GM19035 (cell line): ENCODE measurements around the gene OR1J4.
"Not testable (repeated sequence)": the region's sequence is repeated elsewhere in the genome, so short reads cannot be mapped to it uniquely, and the experiment has no call there.

Experiments used
- ATAC-seq: cut with Tn5 transposase; IDR thresholded peaks from one replicate; pipeline ENCODE4 v1.9.1; 2021; ENCODE audit not compliant: unreplicated experiment

OR1J4 gene

GRCh38 chr9:122518841-122519240, at the start of gene OR1J4:
Gene OR1J4, plus strand, starts transcription at chr9:122519141. Its CDS starts 0 bp downstream, at chr9:122519141.
- no peak for ATAC-seq

- ATAC-seq, result no peak
Observed at GRCh38 chr9:122474561-122474960, 44.4 kb upstream of the OR1J4 start.

- no peak for ATAC-seq
Observed at GRCh38 chr9:122475717-122476116, 43.2 kb upstream of the OR1J4 start.

- ATAC-seq, result no peak
Observed at GRCh38 chr9:122477346-122477745, 41.6 kb upstream of the OR1J4 start.

- no peak for ATAC-seq
Observed at GRCh38 chr9:122477826-122478225, 41.1 kb upstream of the OR1J4 start, which contains the start of gene OR1J1. Gene OR1J1, minus strand, starts transcription at chr9:122477926. Its CDS starts 0 bp downstream, at chr9:122477926.

- no peak for ATAC-seq
Observed at GRCh38 chr9:122479062-122479461, 39.9 kb upstream of the OR1J4 start.

- ATAC-seq, result no peak
Observed at GRCh38 chr9:122498883-122499288, 20.1 kb upstream of the OR1J4 start.

- no peak for ATAC-seq
Observed at GRCh38 chr9:122506964-122507363, 12.0 kb upstream of the OR1J4 start.

- ATAC-seq, result no peak
Observed at GRCh38 chr9:122510502-122510901, 8.4 kb upstream of the OR1J4 start, which contains the start of gene OR1J2. Gene OR1J2, plus strand, starts transcription at chr9:122510802. Its CDS starts 0 bp downstream, at chr9:122510802.

GRCh38 chr9:122518226-122518625, 715 bp upstream of the OR1J4 start:
- no peak for ATAC-seq

- no peak for ATAC-seq
Observed at GRCh38 chr9:122519376-122519775, 435 bp downstream of the OR1J4 start.

- no peak for ATAC-seq
Observed at GRCh38 chr9:122526602-122527001, 7.7 kb downstream of the OR1J4 start.

GRCh38 chr9:122527193-122527592, 8.3 kb downstream of the OR1J4 start, which contains the start of gene OR1N1:
Gene OR1N1, minus strand, starts transcription at chr9:122527293. Its CDS starts 0 bp downstream, at chr9:122527293.
- no peak for ATAC-seq

GRCh38 chr9:122531157-122531556, 12.2 kb downstream of the OR1J4 start:
- not testable (repeated sequence) for ATAC-seq

- ATAC-seq, result no peak
Observed at GRCh38 chr9:122536134-122536533, 17.2 kb downstream of the OR1J4 start.

GRCh38 chr9:122537066-122537465, 18.1 kb downstream of the OR1J4 start:
- ATAC-seq, result not testable (repeated sequence)

- ATAC-seq, result no peak
Observed at GRCh38 chr9:122538757-122539156, 19.8 kb downstream of the OR1J4 start.

- ATAC-seq, result no peak
Observed at GRCh38 chr9:122546196-122546595, 27.3 kb downstream of the OR1J4 start.

GRCh38 chr9:122551371-122551770, 32.4 kb downstream of the OR1J4 start:
- ATAC-seq, result no peak

GRCh38 chr9:122552812-122553211, 33.9 kb downstream of the OR1J4 start, which contains the start of gene OR1N2:
Gene OR1N2, plus strand, starts transcription at chr9:122553112. Its CDS starts 100 bp downstream, at chr9:122553212.
- no peak for ATAC-seq

GRCh38 chr9:122561446-122561845, 42.5 kb downstream of the OR1J4 start:
- ATAC-seq, result no peak

- ATAC-seq, result no peak
Observed at GRCh38 chr9:122562134-122562760, 43.3 kb downstream of the OR1J4 start.

- no peak for ATAC-seq
Observed at GRCh38 chr9:122567901-122568300, 49.0 kb downstream of the OR1J4 start.
